Liver (tissue), 9 donors: Measurements from ENCODE around the gene TSPEAR. TPM values are rescaled to one million over a fixed set of nuclear protein-coding genes. Genes with fewer than 3 reads are reported as not detected.
"Not testable (repeated sequence)": the region's sequence is repeated elsewhere in the genome, so short reads cannot be mapped to it uniquely, and the experiment has no call there.

ENCODE experiments used
- DNase-seq: peaks from one replicate; pipeline ENCODE4 v3.0.0-alpha.2; 2017; ENCODE audit warnings: low spot score
- H3K27ac ChIP-seq, 2 donors: one replicate each; pipeline ENCODE4 v1.7.0; 2013; ENCODE audit warnings: inconsistent platforms in 2 of 2, low read length in 2 of 2, control low read depth in 1 of 2, low read depth in 1 of 2, mild to moderate bottlenecking in 1 of 2
- H3K27me3 ChIP-seq, 4 donors: one replicate each; pipeline versions ENCODE4 v1.6.1 to v1.7.0; 2013; ENCODE audit warnings: low read length in 3 of 4, inconsistent platforms in 1 of 4, mild to moderate bottlenecking in 1 of 4, moderate library complexity in 1 of 4; ENCODE audit not compliant: control insufficient read depth in 4 of 4, insufficient read depth in 4 of 4
- H3K36me3 ChIP-seq, 4 donors: one replicate each; pipeline versions ENCODE4 v1.6.1 to v1.7.0; 2013; ENCODE audit warnings: low read length in 3 of 4, mild to moderate bottlenecking in 3 of 4, low read depth in 1 of 4, moderate library complexity in 1 of 4; ENCODE audit not compliant: control insufficient read depth in 4 of 4, insufficient read depth in 3 of 4
- H3K4me1 ChIP-seq, 4 donors: one replicate each; pipeline versions ENCODE4 v1.6.1 to v1.7.0; 2013; ENCODE audit warnings: low read length in 3 of 4, mild to moderate bottlenecking in 3 of 4, moderate library complexity in 1 of 4; ENCODE audit not compliant: control insufficient read depth in 4 of 4, insufficient read depth in 4 of 4
- H3K4me3 ChIP-seq, 3 donors: one replicate each; pipeline versions ENCODE4 v1.6.1 to v1.7.0; 2013; ENCODE audit warnings: low read length in 3 of 3, control low read depth in 1 of 3, low read depth in 1 of 3, mild to moderate bottlenecking in 1 of 3
- H3K9ac ChIP-seq, 2 donors: one replicate each; pipeline ENCODE4 v1.7.0; 2013; ENCODE audit warnings: low read length in 2 of 2, mild to moderate bottlenecking in 2 of 2, moderate library complexity in 2 of 2, control low read depth in 1 of 2, low read depth in 1 of 2
- H3K9me3 ChIP-seq, 4 donors: one replicate each; pipeline versions ENCODE4 v1.6.1 to v1.7.0; 2013; ENCODE audit warnings: low read length in 3 of 4; ENCODE audit not compliant: control insufficient read depth in 4 of 4
- ATF3 ChIP-seq: IDR thresholded peaks from 2 replicates; pipeline ENCODE4 v1.6.1; 2016; ENCODE audit warnings: antibody characterized with exemption
- CTCF ChIP-seq: fragments of 150-350 bp; IDR thresholded peaks from 2 replicates; pipeline ENCODE4 v1.5.1; 2017; ENCODE audit warnings: improper control_type of control experiment, low read depth, low read length; ENCODE audit not compliant: missing input control
- EGR1 ChIP-seq, 2 donors: IDR thresholded peaks; 2 replicates each; pipeline ENCODE4 v1.6.1; 2016 to 2018; ENCODE audit warnings: antibody characterized with exemption in 2 of 2, low read depth in 2 of 2
- GABPA ChIP-seq, 2 donors: IDR thresholded peaks in 1 of 2; conservative IDR thresholded peaks in 1 of 2; 2 replicates each; pipeline ENCODE4 v1.6.1; 2016; ENCODE audit warnings: antibody characterized with exemption in 2 of 2, mild to moderate bottlenecking in 1 of 2, moderate library complexity in 1 of 2
- HNF4A ChIP-seq, 2 donors: conservative IDR thresholded peaks; 2 replicates each; pipeline ENCODE4 v1.6.1; 2016; ENCODE audit warnings: antibody characterized with exemption in 2 of 2, mild to moderate bottlenecking in 2 of 2
- HNF4G ChIP-seq: IDR thresholded peaks from 2 replicates; pipeline ENCODE4 v1.6.1; 2016; ENCODE audit warnings: antibody characterized with exemption
- MAX ChIP-seq: IDR thresholded peaks from 2 replicates; pipeline ENCODE4 v1.6.1; 2016; ENCODE audit warnings: antibody characterized with exemption
- RAD21 ChIP-seq, 2 donors: IDR thresholded peaks; 2 replicates each; pipeline ENCODE4 v1.6.1; 2016; ENCODE audit warnings: antibody characterized with exemption in 2 of 2, mild to moderate bottlenecking in 2 of 2
- REST ChIP-seq: IDR thresholded peaks from 2 replicates; pipeline ENCODE4 v1.6.1; 2016; ENCODE audit warnings: antibody characterized with exemption, mild to moderate bottlenecking
- RXRA ChIP-seq, 2 donors: IDR thresholded peaks; 2 replicates each; pipeline ENCODE4 v1.6.1; 2017 to 2018; ENCODE audit warnings: antibody characterized with exemption in 2 of 2, mild to moderate bottlenecking in 1 of 2
- SP1 ChIP-seq: IDR thresholded peaks from 2 replicates; pipeline ENCODE4 v1.6.1; 2018; ENCODE audit warnings: antibody characterized with exemption, mild to moderate bottlenecking
- TAF1 ChIP-seq: conservative IDR thresholded peaks from 2 replicates; pipeline ENCODE4 v1.6.1; 2016; ENCODE audit warnings: antibody characterized with exemption, mild to moderate bottlenecking
- YY1 ChIP-seq: IDR thresholded peaks from 2 replicates; pipeline ENCODE4 v1.6.1; 2016; ENCODE audit warnings: antibody characterized with exemption, mild to moderate bottlenecking
- ZBTB33 ChIP-seq: IDR thresholded peaks from 2 replicates; pipeline ENCODE4 v1.6.1; 2016; ENCODE audit warnings: antibody characterized with exemption
- WGBS: extraction: QIAGEN DNeasy Blood & Tissue Kit; methylation state at CpG from one replicate; pipeline ENCODE4 v1.1.7; 2013; 5-methylcytosine and 5-hydroxymethylcytosine counted together
- polyA plus RNA-seq, 2 donors: library from polyadenylated mRNA; stranded (reverse) in 1 of 2; unstranded in 1 of 2; fragments of 200-250 nt in 1 of 2; fragments of >200 nt in 1 of 2; fragmentation: Nextera tagmentation in 1 of 2; extraction: Ambion mirVana in 1 of 2; gene quantifications; one replicate each; pipeline versions ENCODE4 v1.2.1 to v1.2.3, GENCODE V29; 2013 to 2015
- total RNA-seq, 2 donors: library from RNA; depleted of rRNA; stranded (reverse); fragments of >200 nt; gene quantifications; one replicate each; pipeline ENCODE4 v1.2.3, GENCODE V29; 2014
- donor health status: healthy.
- donor health status: healthy.
- donor health status: healthy.
- donor health status: healthy.
- donor health status: healthy.

TSPEAR gene
- total and polyA plus RNA-seq, 4 donors = under 0.01 to 0.14 (median 0.01) TPM; not detected in 1

- TF ChIP-seq ZBTB33 = no peak
- TF ChIP-seq RAD21 (IDR thresholded peaks at IDR 0.05) = no peak
- TF ChIP-seq HNF4A (conservative IDR thresholded peaks at IDR 0.05) = no peak
- no peak for TF ChIP-seq RXRA (IDR thresholded peaks at IDR 0.05)
- no peak for TF ChIP-seq MAX
- TF ChIP-seq YY1 = no peak
- TF ChIP-seq SP1 = no peak
- no peak for TF ChIP-seq EGR1 (IDR thresholded peaks at IDR 0.05; ENCODE audit: low read depth in 2 of 2)
- no peak for TF ChIP-seq HNF4G
- TF ChIP-seq ATF3 = no peak
- TF ChIP-seq GABPA (IDR thresholded peaks at IDR 0.05 in 1 of 2, conservative IDR thresholded peaks at IDR 0.05 in 1 of 2) = no peak
- no peak for TF ChIP-seq TAF1
- no peak for TF ChIP-seq REST
- Histone ChIP-seq H3K36me3 (no peaks in the 10 kb centered on the region), H3K4me3 (no peak overlapping the region), H3K4me1 (peaks cover 6 to 48% (median 29%) of the 10 kb centered on the region in 4 donors), H3K27me3 (no peaks in the 10 kb centered on the region), H3K27ac (peak overlapping the region; percentile 28 to 44), H3K9ac (no peak overlapping the region), H3K9me3 (no peaks in the 10 kb centered on the region)
- DNase-seq = no peak
- WGBS = 80% methylated on average over 16 of the region's 16 CpGs
These were observed 230.9 kb downstream of the TSPEAR start for GRCh38 chr21:44480200-44481053.

GRCh38 chr21:44479556-44480199 is 231.7 kb downstream of the TSPEAR start:
- peaks cover 6 to 45% (median 26%) of the 10 kb centered on the region in 4 donors for H3K4me1 ChIP-seq
- H3K9me3 ChIP-seq, H3K36me3 ChIP-seq, H3K27me3 ChIP-seq, DNase-seq, H3K4me3 ChIP-seq: not testable (repeated sequence)
- TF ChIP-seq HNF4A (conservative IDR thresholded peaks at IDR 0.05) = peak; percentile 38 to 41
- TF ChIP-seq CTCF = peak; percentile 48
- TF ChIP-seq RXRA (IDR thresholded peaks at IDR 0.05) = peak; percentile 6 to 10
- peak; percentile 73 to 74 for TF ChIP-seq RAD21 (IDR thresholded peaks at IDR 0.05)
- H3K9ac ChIP-seq = peak overlapping the region in 1 of 2 donors; percentile 9
- 38% methylated on average over 21 of the region's 21 CpGs for WGBS
- H3K27ac ChIP-seq = peak overlapping the region; percentile 12 to 44
